GM06990 (cell line): ENCODE measurements around the gene PAPPA.

Source experiments
- DNase-seq: peaks from one replicate; pipeline ENCODE4 v3.0.0-alpha.2; 2011; ENCODE audit not compliant: insufficient read length; ENCODE audit errors: extremely low read depth
- H3K27me3 ChIP-seq: replicated peaks from 2 replicates; pipeline ENCODE4 v1.6.0; 2011; ENCODE audit warnings: low read length; ENCODE audit not compliant: control insufficient read depth, insufficient read depth
- H3K36me3 ChIP-seq: 2 replicates; pipeline ENCODE4 v1.5.1; 2011; ENCODE audit warnings: low read length; ENCODE audit not compliant: control insufficient read depth, insufficient read depth
- H3K4me3 ChIP-seq: replicated peaks from 2 replicates; pipeline ENCODE4 v1.5.1; 2011; ENCODE audit warnings: low read depth, mild to moderate bottlenecking, control low read depth, low read length
- TF ChIP-seq, protein P1 (sequence below): IDR thresholded peaks from 2 replicates; pipeline ENCODE4 v1.5.1; 2011; ENCODE audit warnings: low read length, control low read depth, mild to moderate bottlenecking, inconsistent platforms; ENCODE audit not compliant: insufficient read depth, poor library complexity, severe bottlenecking

Gene PAPPA

GRCh38 chr9:116395699-116396037, 242.1 kb downstream of the PAPPA start:
- no peaks in the 10 kb centered on the region for H3K36me3 ChIP-seq

DNA sequence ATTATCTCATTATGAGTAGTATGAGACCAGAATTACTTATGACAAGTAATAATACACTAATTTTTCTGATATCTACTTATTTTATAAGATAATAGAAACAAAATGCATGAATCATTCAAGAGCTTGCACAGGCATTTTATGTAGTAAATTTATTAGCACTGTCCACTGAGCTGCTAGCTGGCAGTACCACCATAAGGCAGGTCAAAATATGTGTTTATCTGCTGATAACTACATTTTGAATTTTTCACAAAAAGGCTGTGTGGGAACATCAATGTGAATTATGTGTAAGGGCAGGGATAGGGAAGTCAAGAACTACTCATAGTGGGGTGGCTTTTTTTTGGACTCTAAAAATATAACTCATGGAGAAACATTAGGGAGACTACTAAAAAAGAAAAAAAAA, 249.6 kb downstream of the PAPPA start:
- no peak overlapping the region for H3K4me3 ChIP-seq
- H3K27me3 ChIP-seq = no peaks in the 10 kb centered on the region
- no peaks in the 10 kb centered on the region for H3K36me3 ChIP-seq
- DNase-seq = no peak
- TF ChIP-seq, protein P1, sequence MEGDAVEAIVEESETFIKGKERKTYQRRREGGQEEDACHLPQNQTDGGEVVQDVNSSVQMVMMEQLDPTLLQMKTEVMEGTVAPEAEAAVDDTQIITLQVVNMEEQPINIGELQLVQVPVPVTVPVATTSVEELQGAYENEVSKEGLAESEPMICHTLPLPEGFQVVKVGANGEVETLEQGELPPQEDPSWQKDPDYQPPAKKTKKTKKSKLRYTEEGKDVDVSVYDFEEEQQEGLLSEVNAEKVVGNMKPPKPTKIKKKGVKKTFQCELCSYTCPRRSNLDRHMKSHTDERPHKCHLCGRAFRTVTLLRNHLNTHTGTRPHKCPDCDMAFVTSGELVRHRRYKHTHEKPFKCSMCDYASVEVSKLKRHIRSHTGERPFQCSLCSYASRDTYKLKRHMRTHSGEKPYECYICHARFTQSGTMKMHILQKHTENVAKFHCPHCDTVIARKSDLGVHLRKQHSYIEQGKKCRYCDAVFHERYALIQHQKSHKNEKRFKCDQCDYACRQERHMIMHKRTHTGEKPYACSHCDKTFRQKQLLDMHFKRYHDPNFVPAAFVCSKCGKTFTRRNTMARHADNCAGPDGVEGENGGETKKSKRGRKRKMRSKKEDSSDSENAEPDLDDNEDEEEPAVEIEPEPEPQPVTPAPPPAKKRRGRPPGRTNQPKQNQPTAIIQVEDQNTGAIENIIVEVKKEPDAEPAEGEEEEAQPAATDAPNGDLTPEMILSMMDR = no peak

More at GRCh38 chr9:116395699-116396037, 242.1 kb downstream of the PAPPA start:
- Histone ChIP-seq H3K4me3 (no peak overlapping the region), H3K27me3 (no peaks in the 10 kb centered on the region)
- DNase-seq = no peak
- TF ChIP-seq, protein P1 = no peak

GRCh38 chr9:116404228-116404627, 250.6 kb downstream of the PAPPA start:
- TF ChIP-seq, protein P1 = no peak
- H3K4me3 ChIP-seq = no peak overlapping the region
- DNase-seq = no peak

GRCh38 chr9:116405321-116405720, 251.7 kb downstream of the PAPPA start:
- DNase-seq = no peak
- TF ChIP-seq, protein P1 = no peak
- Histone ChIP-seq H3K4me3 (no peak overlapping the region), H3K27me3 (no peaks in the 10 kb centered on the region), H3K36me3 (no peaks in the 10 kb centered on the region; the same call in 1 of the 2 replicates)

More at GRCh38 chr9:116404228-116404627, 250.6 kb downstream of the PAPPA start:
- no peaks in the 10 kb centered on the region for H3K36me3 ChIP-seq
- H3K27me3 ChIP-seq = no peaks in the 10 kb centered on the region

DNA sequence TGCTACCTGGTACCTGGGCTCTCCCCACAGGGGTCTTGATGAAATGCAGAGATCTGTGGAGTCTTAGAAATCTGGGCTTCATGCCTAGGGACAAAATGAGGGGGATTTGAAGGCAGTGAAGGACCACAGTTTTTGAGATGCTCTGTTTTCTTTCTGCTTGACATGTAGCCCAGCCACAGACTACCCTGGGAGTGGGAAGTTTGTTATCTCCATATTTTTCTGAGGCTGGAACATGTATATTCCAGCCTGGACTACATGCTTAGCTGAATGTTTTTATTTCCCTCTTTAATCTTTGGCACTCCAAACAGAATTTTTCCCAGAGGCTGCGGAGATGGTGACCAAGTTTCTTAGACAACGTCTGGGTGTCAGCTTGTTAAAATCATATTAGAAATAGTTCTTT, 252.9 kb downstream of the PAPPA start:
- no peak for DNase-seq
- TF ChIP-seq, protein P1 = no peak
- Histone ChIP-seq H3K4me3 (no peak overlapping the region), H3K36me3 (peaks cover 1% of the 10 kb centered on the region; the same call in 1 of the 2 replicates), H3K27me3 (no peaks in the 10 kb centered on the region)

- Histone ChIP-seq H3K36me3 (peaks cover 1% of the 10 kb centered on the region; the same call in 1 of the 2 replicates), H3K27me3 (no peaks in the 10 kb centered on the region), H3K4me3 (no peak overlapping the region)
- TF ChIP-seq, protein P1 = no peak
- DNase-seq = no peak
Observed at GRCh38 chr9:116409129-116409528, 255.5 kb downstream of the PAPPA start.
